SK-N-SH (cell line): ENCODE results near the gene PLXNB3. TPM values are rescaled to one million over a fixed set of nuclear protein-coding genes. Genes with fewer than 3 reads are reported as not detected.

Experiments
- CTCF ChIA-PET: fragments of 300-600, 350-600 bp; formaldehyde crosslinking; extraction: SDS; loops from one replicate; lab custom pipeline; 2021; lab: Yijun Ruan, JAX
- POLR2A ChIA-PET: fragments of 350-600 bp; sonication (Branson Sonifier 250); formaldehyde crosslinking; extraction: SDS; loops from one replicate; lab custom pipeline; 2020; ENCODE audit warnings: antibody characterized with exemption, inconsistent platforms; lab: Yijun Ruan, JAX
- DNase-seq: peaks from one replicate; pipeline ENCODE4 v3.0.0; 2012
- H2AFZ ChIP-seq: fragments of 200-600 bp; sonication (generic); 2 replicates; pipeline ENCODE4 v1.8.1; 2016; ENCODE audit warnings: antibody characterized with exemption, mild to moderate bottlenecking, low read depth
- H3F3A ChIP-seq: fragments of 200-600 bp; sonication (generic); replicated peaks from 2 replicates; pipeline ENCODE3; 2016; ENCODE audit warnings: antibody characterized with exemption, mild to moderate bottlenecking; ENCODE audit not compliant: insufficient read depth
- H3K27ac ChIP-seq, 2 experiments: fragments of 200-500 bp in 1 of 2; fragments of 200-600 bp in 1 of 2; sonication (Bioruptor generic) in 1 of 2; sonication (generic), shearing (Covaris generic) in 1 of 2; 2 replicates each; pipeline versions ENCODE4 v1.5.1 to v1.6.1; 2014 to 2016; ENCODE audit warnings: low read depth in 2 of 2, inconsistent platforms in 1 of 2, low read length in 1 of 2, mild to moderate bottlenecking in 1 of 2, mixed read lengths in 1 of 2
- H3K27me3 ChIP-seq: fragments of 200-600 bp; sonication (generic), shearing (Covaris generic); 2 replicates; pipeline ENCODE4 v1.6.1; 2016; ENCODE audit warnings: mixed run types; ENCODE audit not compliant: insufficient read depth
- H3K36me3 ChIP-seq, 2 experiments: fragments of 200-500 bp in 1 of 2; fragments of 200-600 bp in 1 of 2; sonication (Bioruptor generic) in 1 of 2; sonication (generic) in 1 of 2; replicated peaks in 1 of 2; 2 replicates each; pipeline versions ENCODE3 to v1.5.1; 2014 to 2016; ENCODE audit warnings: low read length in 1 of 2, mild to moderate bottlenecking in 1 of 2; ENCODE audit not compliant: insufficient read depth in 2 of 2, control insufficient read depth in 1 of 2
- H3K4me1 ChIP-seq, 2 experiments: fragments of 200-500 bp in 1 of 2; fragments of 200-600 bp in 1 of 2; sonication (Bioruptor generic) in 1 of 2; sonication (generic), shearing (Covaris generic) in 1 of 2; 2 replicates each; pipeline versions ENCODE4 v1.5.1 to v1.6.1; 2014 to 2016; ENCODE audit warnings: low read depth in 1 of 2, low read length in 1 of 2, mixed run types in 1 of 2; ENCODE audit not compliant: insufficient read depth in 2 of 2, control insufficient read depth in 1 of 2
- H3K4me2 ChIP-seq: fragments of 200-600 bp; sonication (generic), shearing (Covaris generic); 2 replicates; pipeline ENCODE4 v1.6.1; 2017; ENCODE audit warnings: mixed run types
- H3K4me3 ChIP-seq, 2 experiments: fragments of 200-500 bp in 1 of 2; fragments of 200-600 bp in 1 of 2; sonication (Bioruptor generic) in 1 of 2; sonication (generic), shearing (Covaris generic) in 1 of 2; 2 replicates each; pipeline versions ENCODE4 v1.5.1 to v1.8.1; 2014 to 2016; ENCODE audit warnings: low read depth in 2 of 2, inconsistent platforms in 1 of 2, low read length in 1 of 2, mild to moderate bottlenecking in 1 of 2, mixed read lengths in 1 of 2, moderate library complexity in 1 of 2
- H3K79me2 ChIP-seq: fragments of 200-600 bp; sonication (generic); 2 replicates; pipeline ENCODE4 v1.8.1; 2017; ENCODE audit warnings: mild to moderate bottlenecking; ENCODE audit not compliant: insufficient read depth
- H3K9ac ChIP-seq: fragments of 200-600 bp; sonication (generic); 2 replicates; pipeline ENCODE4 v1.6.1; 2017; ENCODE audit warnings: mixed run types
- H3K9me2 ChIP-seq: fragments of 200-600 bp; sonication (generic); 2 replicates; pipeline ENCODE4 v1.6.1; 2017; ENCODE audit warnings: mixed run types
- H3K9me3 ChIP-seq: fragments of 200-600 bp; sonication (generic); 2 replicates; pipeline ENCODE4 v1.6.1; 2017; ENCODE audit warnings: mixed run types, mild to moderate bottlenecking, moderate library complexity
- H4K20me1 ChIP-seq: fragments of 200-600 bp; sonication (generic); 2 replicates; pipeline ENCODE4 v1.6.1; 2017; ENCODE audit warnings: mild to moderate bottlenecking, mixed run types; ENCODE audit not compliant: insufficient read depth
- ELF1 ChIP-seq: IDR thresholded peaks from 2 replicates; pipeline ENCODE4 v1.4.0; 2012
- EP300 ChIP-seq, 2 experiments: IDR thresholded peaks; 2 replicates each; pipeline versions ENCODE4 v1.4.0 to v1.6.1; 2012; ENCODE audit warnings: borderline replicate concordance in 1 of 2, low read depth in 1 of 2, low read length in 1 of 2
- EZH2phosphoT487 ChIP-seq: fragments of 200-600 bp; sonication (generic); IDR thresholded peaks from 2 replicates; pipeline ENCODE4 v1.6.1; 2017; ENCODE audit warnings: low read depth, mixed run types, mild to moderate bottlenecking, antibody characterized with exemption, moderate library complexity, borderline replicate concordance
- MXI1 ChIP-seq: IDR thresholded peaks from 2 replicates; pipeline ENCODE4 v1.6.1; 2012; ENCODE audit warnings: mild to moderate bottlenecking, low read depth, low read length, improper control_type of control experiment
- RAD21 ChIP-seq: IDR thresholded peaks from 2 replicates; pipeline ENCODE4 v1.6.1; 2012; ENCODE audit warnings: mild to moderate bottlenecking, low read length
- RCOR1 ChIP-seq: fragments of 150-350 bp; IDR thresholded peaks from 2 replicates; pipeline ENCODE4 v1.6.1; 2017; ENCODE audit warnings: antibody characterized with exemption, low read length
- TAF1 ChIP-seq: IDR thresholded peaks from 2 replicates; pipeline ENCODE4 v1.6.1; 2012; ENCODE audit warnings: low read depth, mild to moderate bottlenecking, low read length, moderate library complexity, borderline replicate concordance
- YY1 ChIP-seq: IDR thresholded peaks from 2 replicates; pipeline ENCODE4 v1.4.0; 2012; ENCODE audit warnings: low read depth, mild to moderate bottlenecking
- WGBS: methylation state at CpG from one replicate; pipeline ENCODE4 v1.1.6; 2017; ENCODE audit warnings: low lambda C conversion rate; 5-methylcytosine and 5-hydroxymethylcytosine counted together
- polyA plus RNA-seq, 3 experiments: library from polyadenylated mRNA; depleted of rRNA; stranded (reverse); fragments of >200 nt; gene quantifications; 2 replicates each; pipeline ENCODE4 v1.2.3, GENCODE V29; 2012
- TF ChIP-seq, protein P1 (sequence below): IDR thresholded peaks from 2 replicates; pipeline ENCODE4; 2012
- TF ChIP-seq, protein P2 (sequence below): IDR thresholded peaks from 2 replicates; pipeline ENCODE4 v1.4.0; 2012; ENCODE audit warnings: low read depth, borderline replicate concordance
- TF ChIP-seq, protein P3 (sequence below): fragments of 150-350 bp; IDR thresholded peaks from 2 replicates; pipeline ENCODE4 v1.6.1; 2016; ENCODE audit warnings: mild to moderate bottlenecking, low read depth, low read length
- TF ChIP-seq, protein P4 (sequence below): IDR thresholded peaks from 2 replicates; pipeline ENCODE4 v1.6.1; 2012; ENCODE audit warnings: mild to moderate bottlenecking, low read depth, low read length, moderate library complexity
- TF ChIP-seq, protein P5 (sequence below): IDR thresholded peaks from 2 replicates; pipeline ENCODE4 v1.4.0; 2012; ENCODE audit warnings: low read depth

PLXNB3 gene
- polyA plus RNA-seq, 1 of the 3 experiments (the other 2 are of a cell fraction) = 15.5 TPM

DNA sequence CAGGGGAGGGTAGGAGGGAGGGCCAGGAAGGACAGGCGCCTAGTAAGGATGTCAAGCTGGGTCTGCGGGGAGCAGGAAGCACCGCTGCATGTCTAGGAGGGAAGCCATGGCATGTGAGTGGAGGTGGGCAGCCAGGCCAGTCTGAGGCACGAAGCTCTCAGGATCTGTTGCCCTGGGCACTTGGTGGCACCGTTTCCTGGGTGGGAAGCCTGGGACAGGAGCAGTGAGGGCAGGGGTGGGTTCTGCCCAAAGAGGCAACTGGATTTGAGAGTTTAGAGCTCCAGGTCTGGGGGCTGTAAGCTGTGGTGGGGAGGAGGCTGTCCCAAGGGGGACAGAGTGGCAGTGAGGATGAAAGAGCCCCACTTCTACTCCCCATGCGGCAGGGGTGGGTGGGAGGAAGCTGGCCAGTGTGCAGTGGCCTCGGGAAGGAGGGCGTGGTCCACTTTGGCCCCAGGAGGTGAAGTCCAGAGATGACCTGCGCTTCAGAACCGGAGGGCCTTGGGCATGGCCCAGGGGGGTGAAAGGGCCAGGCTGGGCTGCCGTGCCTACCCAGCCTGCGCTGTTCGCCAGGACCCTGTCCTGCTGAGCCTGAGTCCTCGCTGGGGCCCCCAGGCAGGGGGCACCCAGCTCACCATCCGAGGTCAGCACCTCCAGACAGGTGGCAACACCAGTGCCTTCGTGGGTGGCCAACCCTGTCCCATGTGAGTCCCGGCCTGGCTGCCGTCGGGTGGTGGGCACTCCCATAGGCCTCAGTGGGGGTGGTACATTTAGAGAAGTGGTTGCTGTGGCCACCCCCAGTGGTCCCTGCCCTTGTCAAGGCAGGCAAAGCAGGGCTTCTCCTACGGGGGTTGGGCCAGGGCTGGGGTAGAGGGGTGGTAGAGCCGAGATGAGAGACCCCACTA lies 8.5 kb downstream of the PLXNB3 start:
- no peak overlapping the region for H2AFZ ChIP-seq
- peak; percentile 30 for DNase-seq
- H3F3A ChIP-seq = no peaks in the 10 kb centered on the region
- no peaks in the 10 kb centered on the region for H3K9me2 ChIP-seq
- no peak overlapping the region for H3K9ac ChIP-seq
- H3K27me3 ChIP-seq = no peaks in the 10 kb centered on the region
- ChIA-PET CTCF (interaction anchor here (0.8 to 1.2 kb wide), 3 partner anchors 8 to 174 kb away, joined by 3 to 6 read pairs (median 5); partner anchors contain the start of gene PLXNB3), POLR2A (no interaction called here)
- no peaks in the 10 kb centered on the region for H3K79me2 ChIP-seq
- H4K20me1 ChIP-seq = no peaks in the 10 kb centered on the region
- peaks cover 0 to 4% of the 10 kb centered on the region in 2 experiments for H3K36me3 ChIP-seq
- H3K9me3 ChIP-seq = no peaks in the 10 kb centered on the region
- H3K4me2 ChIP-seq = no peak overlapping the region
- WGBS = 49% methylated on average over 6 of the region's 21 CpGs
- H3K4me3 ChIP-seq = no peak overlapping the region
- H3K4me1 ChIP-seq = no peaks in the 10 kb centered on the region
- no peak overlapping the region for H3K27ac ChIP-seq
- TF ChIP-seq, protein P1, sequence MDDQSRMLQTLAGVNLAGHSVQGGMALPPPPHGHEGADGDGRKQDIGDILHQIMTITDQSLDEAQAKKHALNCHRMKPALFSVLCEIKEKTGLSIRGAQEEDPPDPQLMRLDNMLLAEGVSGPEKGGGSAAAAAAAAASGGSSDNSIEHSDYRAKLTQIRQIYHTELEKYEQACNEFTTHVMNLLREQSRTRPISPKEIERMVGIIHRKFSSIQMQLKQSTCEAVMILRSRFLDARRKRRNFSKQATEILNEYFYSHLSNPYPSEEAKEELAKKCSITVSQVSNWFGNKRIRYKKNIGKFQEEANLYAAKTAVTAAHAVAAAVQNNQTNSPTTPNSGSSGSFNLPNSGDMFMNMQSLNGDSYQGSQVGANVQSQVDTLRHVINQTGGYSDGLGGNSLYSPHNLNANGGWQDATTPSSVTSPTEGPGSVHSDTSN = no peak
- TF ChIP-seq, protein P2, sequence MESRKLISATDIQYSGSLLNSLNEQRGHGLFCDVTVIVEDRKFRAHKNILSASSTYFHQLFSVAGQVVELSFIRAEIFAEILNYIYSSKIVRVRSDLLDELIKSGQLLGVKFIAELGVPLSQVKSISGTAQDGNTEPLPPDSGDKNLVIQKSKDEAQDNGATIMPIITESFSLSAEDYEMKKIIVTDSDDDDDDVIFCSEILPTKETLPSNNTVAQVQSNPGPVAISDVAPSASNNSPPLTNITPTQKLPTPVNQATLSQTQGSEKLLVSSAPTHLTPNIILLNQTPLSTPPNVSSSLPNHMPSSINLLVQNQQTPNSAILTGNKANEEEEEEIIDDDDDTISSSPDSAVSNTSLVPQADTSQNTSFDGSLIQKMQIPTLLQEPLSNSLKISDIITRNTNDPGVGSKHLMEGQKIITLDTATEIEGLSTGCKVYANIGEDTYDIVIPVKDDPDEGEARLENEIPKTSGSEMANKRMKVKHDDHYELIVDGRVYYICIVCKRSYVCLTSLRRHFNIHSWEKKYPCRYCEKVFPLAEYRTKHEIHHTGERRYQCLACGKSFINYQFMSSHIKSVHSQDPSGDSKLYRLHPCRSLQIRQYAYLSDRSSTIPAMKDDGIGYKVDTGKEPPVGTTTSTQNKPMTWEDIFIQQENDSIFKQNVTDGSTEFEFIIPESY = no peak
- TF ChIP-seq MXI1 (no peak), EZH2phosphoT487 (no peak), RCOR1 (no peak), YY1 (no peak), ELF1 (no peak), TAF1 (no peak), RAD21 (no peak), EP300 (IDR thresholded peaks at IDR 0.05; ENCODE audit: borderline replicate concordance in 1 of 2, low read depth in 1 of 2, low read length in 1 of 2) (no peak)
- TF ChIP-seq, protein P3, sequence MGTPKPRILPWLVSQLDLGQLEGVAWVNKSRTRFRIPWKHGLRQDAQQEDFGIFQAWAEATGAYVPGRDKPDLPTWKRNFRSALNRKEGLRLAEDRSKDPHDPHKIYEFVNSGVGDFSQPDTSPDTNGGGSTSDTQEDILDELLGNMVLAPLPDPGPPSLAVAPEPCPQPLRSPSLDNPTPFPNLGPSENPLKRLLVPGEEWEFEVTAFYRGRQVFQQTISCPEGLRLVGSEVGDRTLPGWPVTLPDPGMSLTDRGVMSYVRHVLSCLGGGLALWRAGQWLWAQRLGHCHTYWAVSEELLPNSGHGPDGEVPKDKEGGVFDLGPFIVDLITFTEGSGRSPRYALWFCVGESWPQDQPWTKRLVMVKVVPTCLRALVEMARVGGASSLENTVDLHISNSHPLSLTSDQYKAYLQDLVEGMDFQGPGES = no peak
- TF ChIP-seq, protein P4, sequence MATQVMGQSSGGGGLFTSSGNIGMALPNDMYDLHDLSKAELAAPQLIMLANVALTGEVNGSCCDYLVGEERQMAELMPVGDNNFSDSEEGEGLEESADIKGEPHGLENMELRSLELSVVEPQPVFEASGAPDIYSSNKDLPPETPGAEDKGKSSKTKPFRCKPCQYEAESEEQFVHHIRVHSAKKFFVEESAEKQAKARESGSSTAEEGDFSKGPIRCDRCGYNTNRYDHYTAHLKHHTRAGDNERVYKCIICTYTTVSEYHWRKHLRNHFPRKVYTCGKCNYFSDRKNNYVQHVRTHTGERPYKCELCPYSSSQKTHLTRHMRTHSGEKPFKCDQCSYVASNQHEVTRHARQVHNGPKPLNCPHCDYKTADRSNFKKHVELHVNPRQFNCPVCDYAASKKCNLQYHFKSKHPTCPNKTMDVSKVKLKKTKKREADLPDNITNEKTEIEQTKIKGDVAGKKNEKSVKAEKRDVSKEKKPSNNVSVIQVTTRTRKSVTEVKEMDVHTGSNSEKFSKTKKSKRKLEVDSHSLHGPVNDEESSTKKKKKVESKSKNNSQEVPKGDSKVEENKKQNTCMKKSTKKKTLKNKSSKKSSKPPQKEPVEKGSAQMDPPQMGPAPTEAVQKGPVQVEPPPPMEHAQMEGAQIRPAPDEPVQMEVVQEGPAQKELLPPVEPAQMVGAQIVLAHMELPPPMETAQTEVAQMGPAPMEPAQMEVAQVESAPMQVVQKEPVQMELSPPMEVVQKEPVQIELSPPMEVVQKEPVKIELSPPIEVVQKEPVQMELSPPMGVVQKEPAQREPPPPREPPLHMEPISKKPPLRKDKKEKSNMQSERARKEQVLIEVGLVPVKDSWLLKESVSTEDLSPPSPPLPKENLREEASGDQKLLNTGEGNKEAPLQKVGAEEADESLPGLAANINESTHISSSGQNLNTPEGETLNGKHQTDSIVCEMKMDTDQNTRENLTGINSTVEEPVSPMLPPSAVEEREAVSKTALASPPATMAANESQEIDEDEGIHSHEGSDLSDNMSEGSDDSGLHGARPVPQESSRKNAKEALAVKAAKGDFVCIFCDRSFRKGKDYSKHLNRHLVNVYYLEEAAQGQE = no peak
- TF ChIP-seq, protein P5, sequence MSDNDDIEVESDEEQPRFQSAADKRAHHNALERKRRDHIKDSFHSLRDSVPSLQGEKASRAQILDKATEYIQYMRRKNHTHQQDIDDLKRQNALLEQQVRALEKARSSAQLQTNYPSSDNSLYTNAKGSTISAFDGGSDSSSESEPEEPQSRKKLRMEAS = no peak
